ENCODE data around the gene OR10H2.

DNA sequence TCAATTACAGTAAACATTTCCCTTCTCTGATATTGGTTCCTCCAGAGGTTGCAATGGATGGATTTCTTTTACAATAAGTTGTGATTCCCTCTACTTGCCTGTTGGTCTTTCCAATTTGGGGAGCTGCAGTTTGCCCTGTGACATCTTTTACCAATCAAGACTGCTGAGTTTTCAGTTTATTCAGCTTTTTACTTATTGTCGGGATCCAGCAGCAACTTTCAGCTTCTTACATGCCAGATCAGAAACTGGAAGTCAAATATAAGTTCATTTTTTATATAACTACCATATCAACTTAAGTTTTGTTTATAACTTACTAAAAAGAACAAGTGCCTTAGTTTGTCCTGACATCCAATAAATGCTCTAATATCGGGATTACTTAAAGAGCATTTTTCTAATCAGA is 20.4 kb downstream of the OR10H2 start:
- TF ChIP-seq, protein P1, sequence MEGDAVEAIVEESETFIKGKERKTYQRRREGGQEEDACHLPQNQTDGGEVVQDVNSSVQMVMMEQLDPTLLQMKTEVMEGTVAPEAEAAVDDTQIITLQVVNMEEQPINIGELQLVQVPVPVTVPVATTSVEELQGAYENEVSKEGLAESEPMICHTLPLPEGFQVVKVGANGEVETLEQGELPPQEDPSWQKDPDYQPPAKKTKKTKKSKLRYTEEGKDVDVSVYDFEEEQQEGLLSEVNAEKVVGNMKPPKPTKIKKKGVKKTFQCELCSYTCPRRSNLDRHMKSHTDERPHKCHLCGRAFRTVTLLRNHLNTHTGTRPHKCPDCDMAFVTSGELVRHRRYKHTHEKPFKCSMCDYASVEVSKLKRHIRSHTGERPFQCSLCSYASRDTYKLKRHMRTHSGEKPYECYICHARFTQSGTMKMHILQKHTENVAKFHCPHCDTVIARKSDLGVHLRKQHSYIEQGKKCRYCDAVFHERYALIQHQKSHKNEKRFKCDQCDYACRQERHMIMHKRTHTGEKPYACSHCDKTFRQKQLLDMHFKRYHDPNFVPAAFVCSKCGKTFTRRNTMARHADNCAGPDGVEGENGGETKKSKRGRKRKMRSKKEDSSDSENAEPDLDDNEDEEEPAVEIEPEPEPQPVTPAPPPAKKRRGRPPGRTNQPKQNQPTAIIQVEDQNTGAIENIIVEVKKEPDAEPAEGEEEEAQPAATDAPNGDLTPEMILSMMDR (IDR thresholded peaks at IDR 0.05) = no peak
- TF ChIP-seq POLR2A (IDR thresholded peaks at IDR 0.05) = no peak
